GM04503 (cell line): ENCODE measurements around the gene EFCAB5.
A peak's percentile ranks its signal among the peaks of the same experiment; 100 is the strongest.
"Not testable (repeated sequence)": the region's sequence is repeated elsewhere in the genome, so short reads cannot be mapped to it uniquely, and the experiment has no call there.

ENCODE experiments used
- DNase-seq: peaks from one replicate; pipeline ENCODE4 v3.0.0-alpha.2; 2012; ENCODE audit warnings: low read depth

EFCAB5 gene

DNA sequence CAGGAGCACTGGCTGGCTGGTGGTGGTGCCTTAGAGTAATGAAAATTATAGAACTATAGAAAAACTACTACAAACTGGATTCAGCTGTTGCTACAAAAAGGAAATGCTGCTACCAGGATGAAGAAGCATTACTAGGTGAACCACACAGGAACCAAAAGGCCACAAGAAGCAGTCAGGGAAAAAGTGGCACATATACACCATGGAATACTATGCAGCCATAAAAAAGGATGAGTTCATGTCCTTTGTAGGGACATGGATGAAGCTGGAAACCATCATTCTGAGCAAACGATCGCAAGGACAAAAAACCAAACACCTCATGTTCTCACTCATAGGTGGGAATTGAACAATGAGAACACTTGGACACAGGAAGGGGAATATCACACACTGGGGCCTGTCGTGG lies 5.5 kb upstream of the EFCAB5 start:
- not testable (repeated sequence) for DNase-seq

DNA sequence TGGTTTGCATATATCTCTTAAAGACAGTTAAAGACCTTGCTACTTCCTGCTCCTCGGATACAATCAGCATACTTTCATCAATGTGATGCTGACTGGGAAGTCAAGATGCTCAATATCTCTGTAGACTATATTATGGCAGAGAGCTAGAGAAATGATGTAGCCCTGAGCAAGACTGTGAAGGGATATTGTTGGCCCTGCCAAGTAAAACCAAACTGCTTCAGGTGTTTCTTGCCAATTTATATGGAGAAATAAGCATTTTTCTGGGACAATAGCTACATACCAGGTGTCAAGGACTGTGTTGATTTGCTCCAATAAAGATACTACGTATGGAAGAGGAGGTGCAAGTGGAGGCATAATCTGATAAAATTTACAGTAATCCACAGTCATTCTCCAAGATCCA lies 4.7 kb upstream of the EFCAB5 start:
- DNase-seq: no peak

DNA sequence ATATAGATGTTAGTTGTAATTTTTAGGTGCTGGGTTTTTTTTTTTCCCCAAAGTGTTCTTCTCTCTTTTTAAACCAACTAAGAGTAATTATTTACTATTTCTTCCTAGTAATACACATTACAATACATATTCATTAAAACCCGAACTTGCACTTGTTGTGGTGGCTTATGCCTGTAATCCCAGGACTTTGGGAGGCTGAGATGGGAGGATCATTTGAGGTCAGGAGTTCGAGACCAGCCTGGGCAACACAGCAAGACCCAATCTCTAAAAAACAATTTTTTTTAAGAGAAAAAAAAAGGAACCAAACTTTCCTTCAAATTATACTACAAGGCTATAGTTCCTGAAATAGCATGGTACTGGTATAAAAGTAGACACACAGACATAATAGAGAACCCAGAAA lies 3.8 kb downstream of the EFCAB5 start:
- DNase-seq: no peak

DNA sequence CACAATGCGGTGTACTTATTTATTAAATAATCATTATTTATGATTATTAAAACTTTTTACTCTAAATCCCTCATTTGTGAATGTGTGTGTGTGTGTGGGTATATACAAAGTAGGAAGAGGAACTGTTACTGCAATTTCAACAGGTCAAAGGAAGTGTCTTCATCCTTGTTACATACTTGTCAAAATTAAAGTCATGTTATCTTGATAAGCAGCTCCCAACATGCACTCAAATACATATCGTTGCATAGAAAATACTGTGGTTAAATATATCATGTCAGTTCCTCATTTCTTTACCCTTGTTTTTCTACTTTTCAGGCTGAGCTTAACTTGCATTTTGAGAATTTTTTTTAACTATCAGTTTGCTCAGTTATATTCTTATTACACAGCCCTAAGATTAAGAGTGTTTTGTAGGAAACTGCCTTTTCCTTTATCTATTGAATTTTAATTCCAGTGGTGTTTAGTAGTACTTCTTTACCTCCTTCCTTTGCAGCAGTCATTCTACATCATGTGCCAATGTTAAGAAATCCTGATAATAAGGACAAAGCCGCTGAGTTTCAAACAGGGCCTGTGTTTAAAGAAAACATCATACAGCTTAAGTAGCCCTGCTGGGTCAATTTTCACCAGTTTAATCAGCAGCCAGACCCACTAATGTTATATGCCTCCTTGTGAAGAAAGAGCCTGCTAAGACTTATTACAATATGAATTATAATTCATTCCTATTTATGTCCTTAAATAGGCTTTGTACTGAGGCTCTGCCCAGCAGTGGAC lies 7.2 kb downstream of the EFCAB5 start:
- no peak for DNase-seq

DNA sequence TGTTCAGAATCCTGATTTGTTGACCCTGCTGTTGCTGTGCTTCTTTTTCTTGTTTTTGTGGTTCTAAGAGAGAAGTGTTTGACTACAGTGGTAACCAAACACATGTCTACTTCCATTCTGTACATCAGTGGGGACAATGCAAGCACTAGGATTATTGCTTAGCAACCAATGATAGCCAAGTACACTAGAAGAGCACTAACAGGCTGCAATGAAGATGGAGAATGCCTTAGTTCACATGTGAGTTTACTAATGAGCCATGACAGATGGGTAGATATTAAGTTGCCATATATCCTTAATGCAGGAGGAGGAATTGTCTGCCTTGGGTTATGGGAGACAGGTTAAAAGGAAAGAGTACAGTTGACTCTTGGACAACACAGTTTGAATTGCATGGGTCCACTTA lies 8.3 kb downstream of the EFCAB5 start:
- no peak for DNase-seq

DNA sequence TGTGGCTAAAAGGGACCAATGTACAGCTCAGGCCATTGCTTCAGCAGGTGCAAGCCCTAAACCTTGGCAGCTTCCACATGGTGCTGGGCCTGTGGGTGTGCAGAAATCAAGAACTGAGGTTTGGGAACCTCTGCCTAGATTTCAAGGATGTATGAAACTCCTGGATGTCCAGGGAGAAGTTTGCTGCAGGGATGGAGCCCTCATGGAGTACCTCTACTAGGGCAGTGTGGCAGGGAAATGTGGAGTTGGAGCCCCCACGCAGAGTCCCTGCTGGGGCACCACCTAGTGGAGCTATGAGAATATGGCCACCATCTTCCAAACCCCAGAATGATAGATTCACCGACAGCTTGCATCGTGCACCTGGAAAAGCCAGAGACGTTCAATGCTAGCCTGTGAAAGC lies 13.0 kb downstream of the EFCAB5 start:
- no peak for DNase-seq

DNA sequence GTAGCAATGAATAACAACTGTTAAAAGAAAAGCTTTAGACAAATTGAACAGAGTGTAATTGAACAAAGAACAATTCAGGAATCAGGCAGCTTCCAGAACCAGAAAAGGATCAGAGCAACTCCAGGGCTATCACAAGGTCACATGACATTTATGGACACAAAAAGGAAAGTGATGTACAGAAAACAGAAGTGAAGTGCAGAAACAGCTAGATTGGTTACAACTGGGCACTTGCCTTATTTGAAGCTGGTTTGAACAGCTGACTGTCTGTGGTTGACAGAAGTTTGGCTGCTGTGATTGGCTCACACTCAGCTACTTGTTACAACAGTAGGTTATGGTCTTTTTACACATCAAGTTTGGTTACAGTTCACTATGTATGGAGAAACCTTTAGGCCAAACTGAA lies 14.8 kb downstream of the EFCAB5 start:
- no peak for DNase-seq

DNA sequence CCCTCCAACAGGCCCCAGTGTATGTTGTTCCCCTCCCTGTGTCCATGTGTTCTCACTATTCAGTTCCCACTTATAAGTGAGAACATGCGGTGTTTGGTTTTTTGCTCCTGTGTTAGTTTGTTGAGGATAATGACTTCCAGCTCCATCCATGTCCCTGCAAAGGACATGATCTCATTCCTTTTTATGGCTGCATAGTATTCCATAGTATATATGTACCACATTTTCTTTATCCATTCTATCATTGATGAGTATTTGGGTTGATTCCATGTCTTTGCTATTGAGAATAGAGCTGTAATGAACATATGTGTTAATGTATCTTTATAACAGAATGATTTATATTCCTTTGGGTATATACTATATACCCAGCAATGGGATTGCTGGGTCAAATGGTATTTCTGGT lies 16.1 kb downstream of the EFCAB5 start:
- not testable (repeated sequence) for DNase-seq

DNA sequence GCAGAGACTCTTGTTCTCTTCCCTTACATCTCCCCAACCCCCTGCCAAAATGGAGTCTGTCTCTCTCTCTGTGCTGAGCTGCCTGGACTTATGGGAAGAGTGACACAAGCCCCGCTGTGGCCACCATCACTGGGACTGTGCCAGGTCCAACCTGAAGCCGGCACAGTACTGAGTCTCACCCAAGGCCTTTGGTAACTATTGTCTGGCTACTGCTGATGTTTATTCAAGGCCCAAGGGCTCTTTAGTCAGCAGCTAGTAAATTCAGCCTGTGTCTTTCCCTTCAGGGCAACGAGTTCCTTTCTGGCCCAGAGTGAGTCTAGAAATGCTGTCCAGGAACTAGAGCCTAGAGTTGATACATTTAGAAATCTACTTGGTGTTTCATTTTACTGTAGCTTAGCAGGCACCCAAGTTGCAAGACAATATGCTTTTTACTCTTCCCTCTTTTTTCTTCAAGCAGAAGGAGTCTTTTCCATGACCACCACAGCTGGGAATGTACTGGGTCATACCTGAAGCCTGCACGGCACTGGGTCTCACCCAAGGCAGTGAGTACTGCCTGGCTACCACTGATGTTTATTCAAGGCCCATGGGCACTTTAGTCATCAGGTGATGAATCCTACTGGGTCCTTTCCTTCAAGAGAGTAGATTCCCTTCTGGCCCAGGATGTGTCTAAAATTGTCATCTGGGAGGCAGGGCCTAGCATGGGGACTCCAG lies 17.7 kb downstream of the EFCAB5 start:
- DNase-seq: no peak

DNA sequence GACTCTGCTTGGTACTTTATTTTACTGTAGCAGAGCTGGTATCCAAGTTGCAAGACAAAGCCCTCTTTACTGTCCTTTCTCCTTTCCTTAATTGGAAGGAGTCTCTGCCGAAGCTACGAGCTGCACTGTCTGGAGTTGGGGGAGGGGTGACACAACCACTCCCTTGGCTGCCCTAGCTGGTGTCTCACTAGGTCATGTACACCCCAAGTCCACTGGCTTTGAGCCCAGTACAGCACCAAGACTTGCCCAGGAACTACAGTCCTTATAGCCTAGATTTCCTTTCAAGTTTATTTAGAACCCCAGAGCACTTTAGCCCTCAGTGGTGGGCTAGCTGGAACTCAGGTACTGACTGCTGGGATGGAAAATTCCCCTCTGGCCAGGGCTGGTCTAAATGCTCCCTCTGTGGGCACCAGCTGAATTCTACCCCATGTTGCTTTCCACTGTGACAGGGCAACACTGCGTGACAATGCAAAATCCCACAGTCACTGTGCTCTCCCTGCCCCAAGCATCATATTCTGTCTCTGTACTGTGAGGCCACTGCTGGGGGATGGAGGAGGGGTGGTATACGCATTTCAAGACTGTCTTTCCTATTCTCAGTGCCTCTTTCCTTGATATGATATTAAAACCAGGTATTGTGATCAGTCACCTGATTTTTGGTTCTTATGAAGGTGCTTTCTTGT lies 18.4 kb downstream of the EFCAB5 start:
- no peak for DNase-seq

DNA sequence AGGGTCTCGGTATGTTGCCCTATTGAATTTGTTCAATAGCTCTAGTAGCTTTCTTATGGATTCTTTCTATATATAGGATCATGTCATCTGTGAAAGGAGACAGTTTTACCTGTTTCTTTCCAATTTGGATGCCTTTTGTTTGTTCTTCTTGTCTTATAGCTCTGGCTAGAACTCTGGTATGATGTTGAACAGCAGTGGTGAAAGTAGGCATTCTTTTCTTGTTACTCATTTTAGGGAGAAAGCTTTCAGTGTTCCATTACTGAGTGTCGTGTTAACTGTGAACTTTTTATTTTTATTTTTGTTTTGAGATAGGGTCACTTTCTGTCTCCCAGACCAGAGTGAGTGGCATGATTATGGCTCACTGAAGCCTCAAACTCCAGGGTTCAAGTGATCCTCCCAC lies 21.2 kb downstream of the EFCAB5 start:
- no peak for DNase-seq

DNA sequence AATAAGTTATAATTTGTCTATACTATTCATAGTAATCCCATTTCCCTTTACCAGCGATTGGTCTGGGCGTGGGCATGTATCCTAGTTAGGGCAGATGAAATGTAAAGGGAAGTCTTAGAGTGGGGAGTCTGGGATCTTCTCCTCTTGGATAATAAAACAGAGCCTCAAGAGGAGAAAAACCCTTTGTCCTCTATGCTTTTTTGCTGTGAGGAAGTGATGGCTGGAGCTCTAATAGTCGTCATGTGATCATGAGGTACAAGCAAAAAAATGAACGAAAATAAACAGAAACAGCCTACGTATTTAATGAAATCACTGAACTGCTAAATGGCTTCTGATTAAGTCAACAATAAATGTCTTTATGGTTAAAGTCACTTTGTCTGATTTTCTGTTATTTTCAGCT lies 26.8 kb downstream of the EFCAB5 start:
- DNase-seq: no peak

DNA sequence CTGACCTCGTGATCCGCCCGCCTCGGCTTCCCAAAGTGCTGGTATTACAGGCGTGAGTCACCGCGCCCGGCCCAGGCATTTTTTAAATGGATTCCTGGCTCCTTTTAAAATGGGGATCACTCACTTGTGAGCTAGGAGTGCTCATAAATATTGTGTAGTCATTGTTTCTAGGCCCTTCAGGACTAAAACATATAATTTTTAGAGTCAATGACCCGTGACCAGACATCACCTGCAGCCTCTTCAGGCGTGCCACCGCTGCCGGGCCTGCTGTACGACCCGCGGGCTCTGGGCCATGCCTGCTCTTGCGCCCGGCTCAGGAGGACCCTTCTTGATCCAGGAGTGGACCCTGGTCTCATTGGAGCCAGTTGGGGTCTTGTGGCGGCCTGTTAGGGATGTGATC lies 30.8 kb downstream of the EFCAB5 start:
- DNase-seq: no peak

DNA sequence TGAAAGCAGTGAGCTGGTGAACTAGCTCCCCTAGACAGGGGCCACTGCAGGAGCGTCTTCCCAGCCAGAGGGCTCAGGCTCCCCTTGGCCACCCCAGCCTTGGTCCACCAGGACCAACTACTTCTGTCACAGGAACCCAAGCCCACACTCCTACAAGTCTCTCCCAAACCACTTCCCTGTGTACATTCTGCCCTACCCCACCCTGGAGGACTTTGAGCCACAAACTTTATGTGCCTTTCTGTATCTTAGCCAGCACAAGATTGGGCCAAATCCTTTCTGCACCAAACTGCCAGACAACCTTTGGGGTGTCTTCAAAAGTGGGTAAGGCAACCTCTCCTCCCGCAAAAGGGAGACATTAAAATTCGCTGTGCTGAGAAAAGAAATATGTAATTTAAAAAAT lies 31.6 kb downstream of the EFCAB5 start:
- no peak for DNase-seq

DNA sequence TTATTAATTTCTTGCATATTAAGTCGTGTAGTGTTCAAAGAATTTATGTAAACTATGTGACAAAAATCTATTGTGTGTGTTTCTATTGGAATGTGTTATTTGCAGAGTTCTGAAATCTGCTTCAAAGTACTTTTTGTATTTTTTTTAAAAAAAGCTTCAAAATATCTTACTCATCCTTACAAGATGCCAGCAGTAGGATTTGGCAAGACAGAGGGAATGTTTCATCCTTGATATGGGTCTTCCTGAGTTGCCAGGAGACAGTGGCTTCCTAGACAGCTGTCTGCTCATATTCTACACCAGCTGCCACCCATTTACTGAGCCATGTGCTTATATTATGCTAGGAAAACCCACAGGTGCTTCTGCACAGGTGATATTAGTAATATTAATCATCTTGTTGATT lies 36.4 kb downstream of the EFCAB5 start:
- DNase-seq: peak; percentile 34

DNA sequence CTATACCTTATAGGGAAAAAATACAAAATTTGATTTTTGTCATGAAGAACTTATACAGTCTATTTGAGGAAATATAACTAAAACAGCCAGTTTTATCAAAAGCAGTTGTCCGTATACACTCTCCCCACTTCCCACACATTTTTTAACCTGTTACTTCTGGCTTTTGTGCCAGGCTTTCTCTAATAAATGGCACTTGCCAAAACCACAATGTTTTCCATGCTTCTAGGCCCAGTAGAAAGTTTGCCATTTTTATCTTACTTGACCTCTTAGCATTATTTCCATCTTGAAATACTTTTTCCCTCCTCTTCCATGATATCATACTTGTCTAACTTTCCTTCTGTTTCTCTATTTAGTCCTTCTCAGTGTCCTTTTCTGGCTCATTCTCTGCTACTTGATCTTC lies 38.8 kb downstream of the EFCAB5 start:
- DNase-seq: no peak

DNA sequence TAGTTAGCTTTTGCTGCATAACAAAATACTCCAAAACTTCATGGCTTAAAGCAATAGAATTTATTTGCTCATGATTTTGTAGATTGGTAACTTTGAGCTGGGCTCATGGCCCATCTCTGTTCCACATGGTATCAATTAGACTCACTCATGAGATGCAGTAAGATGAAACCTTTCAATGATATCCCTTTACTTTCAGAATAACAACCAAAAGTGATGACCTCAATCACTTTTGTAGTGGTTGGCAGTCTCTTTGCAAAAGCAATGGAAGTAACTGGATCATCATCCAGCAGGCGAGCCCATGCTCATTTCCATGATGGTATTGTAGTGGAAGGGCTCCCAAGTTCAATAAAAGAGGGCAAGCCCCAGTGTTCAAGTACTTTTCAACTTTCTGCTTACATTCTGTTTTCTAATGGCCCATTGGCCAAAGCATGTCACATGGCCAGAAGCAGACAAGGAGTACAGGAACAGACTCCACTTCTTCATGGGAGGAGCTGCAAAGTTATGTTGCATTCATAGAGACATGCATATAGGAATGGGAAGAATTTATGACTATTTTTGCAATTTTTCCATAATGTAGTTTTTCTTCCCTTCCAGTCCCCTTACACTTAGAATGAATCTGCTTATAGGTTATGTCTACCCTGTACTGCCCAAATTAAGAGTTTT lies 41.7 kb downstream of the EFCAB5 start:
- DNase-seq: no peak

DNA sequence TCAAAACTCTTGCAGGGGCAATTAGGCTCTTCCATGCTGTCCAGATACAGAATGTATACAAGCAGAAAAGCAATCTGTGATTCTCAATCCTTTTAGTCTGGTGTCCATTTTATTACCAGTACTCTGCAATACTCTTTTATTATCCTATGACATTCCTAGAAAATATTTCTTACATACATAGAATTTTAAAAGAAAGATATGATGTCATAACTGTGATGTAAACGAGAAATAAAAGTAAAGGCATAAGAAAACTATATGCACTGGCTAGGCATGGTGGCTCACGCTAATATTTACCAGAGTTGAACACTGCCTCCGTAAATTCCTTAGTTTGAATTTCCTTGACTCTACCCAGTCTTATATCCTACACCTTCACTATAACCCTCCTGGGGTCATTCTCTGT lies 55.0 kb downstream of the EFCAB5 start:
- no peak for DNase-seq

DNA sequence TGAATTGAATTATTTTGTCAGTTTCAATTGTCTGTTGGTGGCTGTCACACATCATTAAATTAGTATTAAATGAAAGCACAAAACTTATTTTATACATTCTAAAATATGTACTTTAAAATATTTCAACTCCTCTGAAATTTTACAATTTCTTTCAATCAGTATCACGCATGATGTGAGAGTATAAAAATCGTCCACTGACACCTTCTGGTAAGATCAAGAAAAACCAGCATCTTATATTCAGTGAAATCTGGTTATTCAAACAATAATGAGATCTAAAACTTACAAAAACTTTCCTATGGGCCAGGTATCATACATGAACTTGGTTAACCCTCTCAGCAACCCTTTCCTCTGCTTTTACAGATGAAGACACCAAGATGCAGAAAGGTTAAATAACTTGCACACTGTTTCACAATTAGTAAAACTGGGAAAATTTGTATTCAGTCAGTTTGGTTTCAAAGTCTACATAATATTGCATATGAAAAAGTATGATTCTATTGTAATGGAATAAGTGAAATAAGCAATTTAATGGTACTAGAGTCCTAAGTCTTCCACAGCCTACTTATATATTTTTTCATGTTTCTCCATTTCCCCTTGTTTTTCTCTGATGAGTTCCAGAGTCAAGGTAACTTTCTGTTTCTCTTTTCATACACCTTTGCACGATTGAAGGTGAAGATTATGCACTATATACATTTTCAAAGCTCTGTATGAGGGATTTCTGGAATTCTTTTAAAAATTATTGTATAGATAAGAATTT lies 58.7 kb downstream of the EFCAB5 start:
- DNase-seq: no peak

DNA sequence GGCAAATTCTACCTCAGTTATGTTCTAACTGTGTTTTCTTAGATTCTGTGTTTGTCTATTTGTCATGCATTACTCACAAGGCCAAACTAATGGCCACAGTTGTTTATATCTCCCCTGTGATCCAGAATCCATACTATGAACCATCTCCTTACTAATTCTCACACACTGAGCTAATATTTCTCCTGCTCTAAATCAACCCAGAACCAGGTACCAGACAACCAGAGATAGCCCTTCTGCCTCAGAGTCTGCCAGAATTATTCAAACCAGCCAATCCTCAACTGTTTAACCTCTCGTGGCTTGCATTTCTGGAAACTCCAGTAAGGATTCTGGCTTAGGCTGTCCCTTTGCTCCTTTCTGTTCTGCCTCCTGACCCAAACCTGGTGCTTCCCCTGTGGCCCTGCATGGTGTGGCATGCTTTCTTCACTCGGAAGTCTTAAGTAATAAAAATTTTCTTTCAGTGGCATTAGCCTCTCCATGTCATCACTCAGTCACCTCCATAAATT lies 59.4 kb downstream of the EFCAB5 start:
- DNase-seq: no peak

DNA sequence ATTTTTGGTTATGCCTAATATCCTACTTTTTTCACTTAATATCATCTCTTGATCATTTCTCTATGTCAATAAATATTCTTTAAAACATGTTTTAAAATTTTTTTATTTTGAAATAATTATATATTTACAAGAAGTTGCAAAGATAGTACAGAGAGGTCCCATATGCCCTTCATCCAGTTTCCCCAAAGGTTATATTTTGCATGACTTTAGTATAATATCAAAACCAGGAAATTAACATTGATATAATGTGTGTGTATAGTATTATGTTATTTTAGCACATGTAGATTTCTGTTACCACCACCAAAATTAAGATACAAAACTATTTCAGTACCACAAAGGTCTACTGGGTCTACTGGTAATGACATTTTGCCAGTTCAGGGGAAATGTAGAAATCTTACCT lies 60.7 kb downstream of the EFCAB5 start:
- DNase-seq: no peak
